Right renal cortex interstitium (tissue), 3 donors: ENCODE data around the gene AGL. TPM values are rescaled to one million over a fixed set of nuclear protein-coding genes. Genes with fewer than 3 reads are reported as not detected.
A peak's percentile ranks its signal among the peaks of the same experiment; 100 is the strongest.
"Not testable (repeated sequence)": the region's sequence is repeated elsewhere in the genome, so short reads cannot be mapped to it uniquely, and the experiment has no call there.

Source experiments
- DNase-seq, 3 donors: peaks; one replicate each; pipeline ENCODE4 v3.0.0-alpha.2; 2013; ENCODE audit warnings: low read depth in 3 of 3, low spot score in 2 of 3
- polyA plus RNA-seq, 3 donors: library from polyadenylated mRNA; unstranded; fragments of 120-200 nt; gene quantifications; one replicate each; pipeline ENCODE4 v1.2.1, GENCODE V29; 2013; ENCODE audit not compliant: insufficient read length in 3 of 3

The AGL gene
- polyA plus RNA-seq, 3 donors = 30.3 to 32.7 (median 32.4) TPM

GRCh38 chr1:99935534-99935933 lies 85.4 kb downstream of the AGL start:
- DNase-seq = no peak

- no peak for DNase-seq
Observed at GRCh38 chr1:99936071-99936470, 85.9 kb downstream of the AGL start.

- DNase-seq = no peak
Observed at GRCh38 chr1:99942723-99943122, 92.6 kb downstream of the AGL start.

GRCh38 chr1:99943223-99943794 lies 93.1 kb downstream of the AGL start:
- no peak for DNase-seq

- DNase-seq = no peak
Observed at GRCh38 chr1:99944192-99944591, 94.0 kb downstream of the AGL start.

- DNase-seq = no peak
Observed at GRCh38 chr1:99945174-99945573, 95.0 kb downstream of the AGL start.

GRCh38 chr1:99950486-99950885 lies 100.3 kb downstream of the AGL start:
- no peak for DNase-seq

GRCh38 chr1:99952522-99952921 lies 102.4 kb downstream of the AGL start:
- DNase-seq = no peak

- no peak for DNase-seq
Observed at GRCh38 chr1:99955375-99955774, 105.2 kb downstream of the AGL start.

GRCh38 chr1:99956755-99957154 lies 106.6 kb downstream of the AGL start:
- no peak for DNase-seq

- DNase-seq = no peak
Observed at GRCh38 chr1:99957818-99958217, 107.7 kb downstream of the AGL start.

- not testable (repeated sequence) for DNase-seq
Observed at GRCh38 chr1:99959189-99959705, 109.1 kb downstream of the AGL start.

- not testable (repeated sequence) for DNase-seq
Observed at GRCh38 chr1:99960260-99960659, 110.1 kb downstream of the AGL start.

GRCh38 chr1:99963041-99963795 lies 113.1 kb downstream of the AGL start:
- no peak for DNase-seq

GRCh38 chr1:99964806-99965205 lies 114.6 kb downstream of the AGL start:
- DNase-seq = no peak

GRCh38 chr1:99965646-99966375 lies 115.7 kb downstream of the AGL start:
- DNase-seq = no peak

- no peak for DNase-seq
Observed at GRCh38 chr1:99968214-99968613, 118.1 kb downstream of the AGL start.

- peak in 1 of 3 donors; percentile 41 for DNase-seq
Observed at GRCh38 chr1:99969260-99969728, 119.1 kb downstream of the AGL start.

GRCh38 chr1:99969729-99970621 lies 119.8 kb downstream of the AGL start, which contains the start of gene SLC35A3:
TSS of gene SLC35A3 (plus strand) at chr1:99969996. CDS start at chr1:99993555, 23,559 bp downstream.
- peak in 2 of 3 donors; percentile 41 to 47 for DNase-seq

- DNase-seq = no peak
Observed at GRCh38 chr1:99970713-99971255, 120.6 kb downstream of the AGL start.
